SK-N-SH (cell line): ENCODE measurements around the gene RIN3. TPM values are rescaled to one million over a fixed set of nuclear protein-coding genes. Genes with fewer than 3 reads are reported as not detected.

Experiments
- CTCF ChIA-PET: fragments of 300-600, 350-600 bp; formaldehyde crosslinking; extraction: SDS; loops from one replicate; lab custom pipeline; 2021; lab: Yijun Ruan, JAX
- POLR2A ChIA-PET: fragments of 350-600 bp; sonication (Branson Sonifier 250); formaldehyde crosslinking; extraction: SDS; loops from one replicate; lab custom pipeline; 2020; ENCODE audit warnings: antibody characterized with exemption, inconsistent platforms; lab: Yijun Ruan, JAX
- DNase-seq: peaks from one replicate; pipeline ENCODE4 v3.0.0; 2012
- H2AFZ ChIP-seq: fragments of 200-600 bp; sonication (generic); 2 replicates; pipeline ENCODE4 v1.8.1; 2016; ENCODE audit warnings: antibody characterized with exemption, mild to moderate bottlenecking, low read depth
- H3F3A ChIP-seq: fragments of 200-600 bp; sonication (generic); replicated peaks from 2 replicates; pipeline ENCODE3; 2016; ENCODE audit warnings: antibody characterized with exemption, mild to moderate bottlenecking; ENCODE audit not compliant: insufficient read depth
- H3K27ac ChIP-seq, 2 experiments: fragments of 200-500 bp in 1 of 2; fragments of 200-600 bp in 1 of 2; sonication (Bioruptor generic) in 1 of 2; sonication (generic), shearing (Covaris generic) in 1 of 2; 2 replicates each; pipeline versions ENCODE4 v1.5.1 to v1.6.1; 2014 to 2016; ENCODE audit warnings: low read depth in 2 of 2, inconsistent platforms in 1 of 2, low read length in 1 of 2, mild to moderate bottlenecking in 1 of 2, mixed read lengths in 1 of 2
- H3K27me3 ChIP-seq: fragments of 200-600 bp; sonication (generic), shearing (Covaris generic); 2 replicates; pipeline ENCODE4 v1.6.1; 2016; ENCODE audit warnings: mixed run types; ENCODE audit not compliant: insufficient read depth
- H3K36me3 ChIP-seq, 2 experiments: fragments of 200-500 bp in 1 of 2; fragments of 200-600 bp in 1 of 2; sonication (Bioruptor generic) in 1 of 2; sonication (generic) in 1 of 2; replicated peaks in 1 of 2; 2 replicates each; pipeline versions ENCODE3 to v1.5.1; 2014 to 2016; ENCODE audit warnings: low read length in 1 of 2, mild to moderate bottlenecking in 1 of 2; ENCODE audit not compliant: insufficient read depth in 2 of 2, control insufficient read depth in 1 of 2
- H3K4me1 ChIP-seq, 2 experiments: fragments of 200-500 bp in 1 of 2; fragments of 200-600 bp in 1 of 2; sonication (Bioruptor generic) in 1 of 2; sonication (generic), shearing (Covaris generic) in 1 of 2; 2 replicates each; pipeline versions ENCODE4 v1.5.1 to v1.6.1; 2014 to 2016; ENCODE audit warnings: low read depth in 1 of 2, low read length in 1 of 2, mixed run types in 1 of 2; ENCODE audit not compliant: insufficient read depth in 2 of 2, control insufficient read depth in 1 of 2
- H3K4me2 ChIP-seq: fragments of 200-600 bp; sonication (generic), shearing (Covaris generic); 2 replicates; pipeline ENCODE4 v1.6.1; 2017; ENCODE audit warnings: mixed run types
- H3K4me3 ChIP-seq, 2 experiments: fragments of 200-500 bp in 1 of 2; fragments of 200-600 bp in 1 of 2; sonication (Bioruptor generic) in 1 of 2; sonication (generic), shearing (Covaris generic) in 1 of 2; 2 replicates each; pipeline versions ENCODE4 v1.5.1 to v1.8.1; 2014 to 2016; ENCODE audit warnings: low read depth in 2 of 2, inconsistent platforms in 1 of 2, low read length in 1 of 2, mild to moderate bottlenecking in 1 of 2, mixed read lengths in 1 of 2, moderate library complexity in 1 of 2
- H3K79me2 ChIP-seq: fragments of 200-600 bp; sonication (generic); 2 replicates; pipeline ENCODE4 v1.8.1; 2017; ENCODE audit warnings: mild to moderate bottlenecking; ENCODE audit not compliant: insufficient read depth
- H3K9ac ChIP-seq: fragments of 200-600 bp; sonication (generic); 2 replicates; pipeline ENCODE4 v1.6.1; 2017; ENCODE audit warnings: mixed run types
- H3K9me2 ChIP-seq: fragments of 200-600 bp; sonication (generic); 2 replicates; pipeline ENCODE4 v1.6.1; 2017; ENCODE audit warnings: mixed run types
- H3K9me3 ChIP-seq: fragments of 200-600 bp; sonication (generic); 2 replicates; pipeline ENCODE4 v1.6.1; 2017; ENCODE audit warnings: mixed run types, mild to moderate bottlenecking, moderate library complexity
- H4K20me1 ChIP-seq: fragments of 200-600 bp; sonication (generic); 2 replicates; pipeline ENCODE4 v1.6.1; 2017; ENCODE audit warnings: mild to moderate bottlenecking, mixed run types; ENCODE audit not compliant: insufficient read depth
- CHD2 ChIP-seq: fragments of 150-350 bp; IDR thresholded peaks from 2 replicates; pipeline ENCODE4 v1.6.1; 2018; ENCODE audit warnings: low read length; ENCODE audit not compliant: partially characterized antibody
- CTCF ChIP-seq: fragments of 200-600 bp; sonication (generic); IDR thresholded peaks from 2 replicates; pipeline ENCODE4 v1.6.1; 2017; ENCODE audit warnings: antibody characterized with exemption, mild to moderate bottlenecking, moderate library complexity
- FOSL2 ChIP-seq: IDR thresholded peaks from 2 replicates; pipeline ENCODE4 v1.4.0; 2012; ENCODE audit warnings: low read depth, mild to moderate bottlenecking, moderate library complexity, borderline replicate concordance
- FOXM1 ChIP-seq: IDR thresholded peaks from 2 replicates; pipeline ENCODE4 v1.4.0; 2012; ENCODE audit warnings: low read depth, mild to moderate bottlenecking
- GABPA ChIP-seq: IDR thresholded peaks from 2 replicates; pipeline ENCODE4 v1.4.0; 2012; ENCODE audit warnings: low read depth, mild to moderate bottlenecking
- IRF3 ChIP-seq: fragments of 150-350 bp; IDR thresholded peaks from 2 replicates; pipeline ENCODE4 v1.6.1; 2016; ENCODE audit warnings: mild to moderate bottlenecking, low read depth, low read length
- JUND ChIP-seq: IDR thresholded peaks from 2 replicates; pipeline ENCODE4 v1.4.0; 2012
- PBX3 ChIP-seq: IDR thresholded peaks from 2 replicates; pipeline ENCODE4; 2012
- RAD21 ChIP-seq: IDR thresholded peaks from 2 replicates; pipeline ENCODE4 v1.6.1; 2012; ENCODE audit warnings: mild to moderate bottlenecking, low read length
- RCOR1 ChIP-seq: fragments of 150-350 bp; IDR thresholded peaks from 2 replicates; pipeline ENCODE4 v1.6.1; 2017; ENCODE audit warnings: antibody characterized with exemption, low read length
- REST ChIP-seq: IDR thresholded peaks from 2 replicates; pipeline ENCODE4 v1.6.1; 2012; ENCODE audit warnings: mild to moderate bottlenecking, low read depth, low read length, moderate library complexity
- SIN3A ChIP-seq: IDR thresholded peaks from 2 replicates; pipeline ENCODE4 v1.6.1; 2012; ENCODE audit warnings: low read depth, mild to moderate bottlenecking, low read length, moderate library complexity, borderline replicate concordance
- SMC3 ChIP-seq: IDR thresholded peaks from 2 replicates; pipeline ENCODE4 v1.6.1; 2012; ENCODE audit warnings: low read depth, low read length, improper control_type of control experiment
- TAF1 ChIP-seq: IDR thresholded peaks from 2 replicates; pipeline ENCODE4 v1.6.1; 2012; ENCODE audit warnings: low read depth, mild to moderate bottlenecking, low read length, moderate library complexity, borderline replicate concordance
- TCF12 ChIP-seq: IDR thresholded peaks from 2 replicates; pipeline ENCODE4 v1.4.0; 2012
- TEAD4 ChIP-seq: IDR thresholded peaks from 2 replicates; pipeline ENCODE4 v1.4.0; 2012; ENCODE audit warnings: mild to moderate bottlenecking, borderline replicate concordance; ENCODE audit not compliant: insufficient read depth
- WGBS: methylation state at CpG from one replicate; pipeline ENCODE4 v1.1.6; 2017; ENCODE audit warnings: low lambda C conversion rate; 5-methylcytosine and 5-hydroxymethylcytosine counted together
- polyA plus RNA-seq, 3 experiments: library from polyadenylated mRNA; depleted of rRNA; stranded (reverse); fragments of >200 nt; gene quantifications; 2 replicates each; pipeline ENCODE4 v1.2.3, GENCODE V29; 2012
- TF ChIP-seq, protein P1 (sequence below): IDR thresholded peaks from 2 replicates; pipeline ENCODE4 v1.4.0; 2012; ENCODE audit warnings: low read depth, borderline replicate concordance

Gene RIN3
- polyA plus RNA-seq, 1 of the 3 experiments (the other 2 are of a cell fraction), result 12.4 TPM

GRCh38 chr14:92693998-92694795, 180.6 kb downstream of the RIN3 start:
- CTCF ChIA-PET, result interaction anchor here (1.2 to 1.4 kb wide), 2 partner anchors 7 to 19 kb away, joined by 3 to 6 read pairs; no protein-coding TSS in a partner anchor
- POLR2A ChIA-PET, result no interaction called here
- 70% methylated on average over 13 of the region's 18 CpGs for WGBS

More at GRCh38 chr14:92693998-92694795, 180.6 kb downstream of the RIN3 start:
- Histone ChIP-seq H3K9me3 (no peaks in the 10 kb centered on the region), H3K4me2 (no peak overlapping the region), H3K9ac (no peak overlapping the region), H3K27me3 (no peaks in the 10 kb centered on the region), H3K4me1 (peaks cover 7 to 13% of the 10 kb centered on the region in 2 experiments; a peak in 1 of 4 replicates), H3K27ac (no peak overlapping the region), H4K20me1 (no peaks in the 10 kb centered on the region), H3K9me2 (no peaks in the 10 kb centered on the region), H3K36me3 (no peaks in the 10 kb centered on the region), H3K4me3 (no peak overlapping the region), H3K79me2 (no peaks in the 10 kb centered on the region), H3F3A (no peaks in the 10 kb centered on the region), H2AFZ (no peak overlapping the region)
- no peak for DNase-seq
- TF ChIP-seq RAD21 (no peak), SMC3 (no peak), FOXM1 (no peak), FOSL2 (no peak), TAF1 (no peak), IRF3 (no peak), CTCF (no peak), TCF12 (no peak), REST (no peak), JUND (no peak), GABPA (no peak), SIN3A (no peak), PBX3 (no peak), TEAD4 (no peak), CHD2 (no peak), RCOR1 (no peak)
- TF ChIP-seq, protein P1, sequence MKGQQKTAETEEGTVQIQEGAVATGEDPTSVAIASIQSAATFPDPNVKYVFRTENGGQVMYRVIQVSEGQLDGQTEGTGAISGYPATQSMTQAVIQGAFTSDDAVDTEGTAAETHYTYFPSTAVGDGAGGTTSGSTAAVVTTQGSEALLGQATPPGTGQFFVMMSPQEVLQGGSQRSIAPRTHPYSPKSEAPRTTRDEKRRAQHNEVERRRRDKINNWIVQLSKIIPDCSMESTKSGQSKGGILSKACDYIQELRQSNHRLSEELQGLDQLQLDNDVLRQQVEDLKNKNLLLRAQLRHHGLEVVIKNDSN, result no peak
